Common myeloid progenitor, CD34-positive (primary cell): ENCODE measurements around the gene AMN1.
"Not testable (repeated sequence)": the region's sequence is repeated elsewhere in the genome, so short reads cannot be mapped to it uniquely, and the experiment has no call there.

ENCODE experiments used
- CTCF ChIA-PET: fragments of 350-600 bp; sonication (Branson Sonifier 250); formaldehyde crosslinking; loops from one replicate; lab custom pipeline; 2021; ENCODE audit warnings: antibody characterized with exemption; lab: Charles Lee
- POLR2A ChIA-PET: fragments of 350-600 bp; sonication (Branson Sonifier 250); formaldehyde crosslinking; loops from one replicate; lab custom pipeline; 2021; ENCODE audit warnings: antibody characterized with exemption; lab: Charles Lee
- DNase-seq, 3 donors: peaks; one replicate each; pipeline versions ENCODE4 v3.0.0 to v3.0.0-alpha.2; 2013
- H3K27ac ChIP-seq, 2 experiments: 1 replicate in 1 of 2; 2 replicates in 1 of 2; pipeline ENCODE4 v1.7.0; 2013; ENCODE audit warnings: inconsistent platforms in 2 of 2, low read length in 2 of 2, mild to moderate bottlenecking in 2 of 2, low read depth in 1 of 2, moderate library complexity in 1 of 2; ENCODE audit not compliant: severe bottlenecking in 2 of 2, insufficient read depth in 1 of 2, poor library complexity in 1 of 2
- H3K27me3 ChIP-seq, 5 experiments: replicated peaks in 2 of 5; 1 replicate in 3 of 5; 2 replicates in 2 of 5; pipeline versions ENCODE4 v1.6.1 to v1.7.0; 2013; ENCODE audit warnings: low read length in 4 of 5, mild to moderate bottlenecking in 2 of 5, moderate library complexity in 2 of 5, inconsistent platforms in 1 of 5; ENCODE audit not compliant: insufficient read depth in 5 of 5, control insufficient read depth in 4 of 5
- H3K36me3 ChIP-seq, 4 experiments: 1 replicate in 2 of 4; 2 replicates in 2 of 4; pipeline versions ENCODE4 v1.6.1 to v1.7.0; 2013; ENCODE audit warnings: low read length in 3 of 4, control low read depth in 1 of 4, mild to moderate bottlenecking in 1 of 4; ENCODE audit not compliant: control insufficient read depth in 4 of 4, insufficient read depth in 4 of 4
- H3K4me1 ChIP-seq, 4 experiments: 1 replicate in 3 of 4; 2 replicates in 1 of 4; pipeline versions ENCODE4 v1.6.1 to v1.7.1; 2013; ENCODE audit warnings: low read length in 3 of 4, mild to moderate bottlenecking in 3 of 4, control low read depth in 1 of 4, inconsistent platforms in 1 of 4, moderate library complexity in 1 of 4; ENCODE audit not compliant: control insufficient read depth in 4 of 4, insufficient read depth in 4 of 4; ENCODE audit errors: control extremely low read depth in 1 of 4
- H3K4me3 ChIP-seq, 7 experiments: 1 replicate in 4 of 7; 2 replicates in 3 of 7; pipeline versions ENCODE4 v1.5.1 to v1.7.0; 2013; ENCODE audit warnings: mild to moderate bottlenecking in 7 of 7, low read length in 6 of 7, moderate library complexity in 6 of 7, inconsistent platforms in 2 of 7, low read depth in 2 of 7, control low read depth in 1 of 7; ENCODE audit not compliant: insufficient read depth in 4 of 7, control insufficient read depth in 1 of 7; ENCODE audit errors: extremely low read depth in 1 of 7
- H3K9me3 ChIP-seq, 5 experiments: 1 replicate in 4 of 5; 2 replicates in 1 of 5; pipeline versions ENCODE4 v1.6.1 to v1.7.1; 2013; ENCODE audit warnings: low read length in 4 of 5, mild to moderate bottlenecking in 2 of 5, inconsistent platforms in 1 of 5, low read depth in 1 of 5, moderate library complexity in 1 of 5; ENCODE audit not compliant: control insufficient read depth in 4 of 5, insufficient read depth in 2 of 5; ENCODE audit errors: control extremely low read depth in 1 of 5
- WGBS: methylation state at CpG from one replicate; pipeline ENCODE4 v1.1.5; 2013; ENCODE audit not compliant: insufficient coverage; 5-methylcytosine and 5-hydroxymethylcytosine counted together

AMN1 gene

DNA sequence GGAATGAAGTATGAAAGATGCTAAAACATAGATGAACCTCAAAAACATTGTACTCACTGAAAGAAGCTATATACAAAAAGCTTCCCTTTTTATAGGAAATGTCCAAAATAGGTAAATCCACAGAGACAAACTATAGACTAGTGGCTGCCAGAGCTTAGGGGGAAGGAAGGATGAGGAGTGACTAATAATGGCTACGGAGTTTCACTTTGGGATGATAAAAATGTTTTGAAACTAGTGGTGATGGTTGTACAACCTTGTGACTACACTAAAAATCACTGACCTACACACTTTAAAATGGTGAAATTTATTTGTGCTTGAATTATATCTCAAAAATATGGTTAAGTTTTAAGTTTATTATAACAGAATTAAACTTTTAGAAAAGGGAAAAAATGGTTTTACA lies 37.1 kb upstream of the AMN1 start:
- Histone ChIP-seq H3K4me1 (no peaks in the 10 kb centered on the region), H3K9me3 (peaks cover 0 to 1% (median 0%) of the 10 kb centered on the region in 5 experiments), H3K36me3 (no peaks in the 10 kb centered on the region), H3K27me3 (no peaks in the 10 kb centered on the region), H3K4me3 (no peak overlapping the region), H3K27ac (no peak overlapping the region)
- ChIA-PET CTCF (no interaction called here), POLR2A (interaction anchor here (0.6 kb wide), 1 partner anchor 24 kb away, joined by 4 read pairs; no protein-coding TSS in a partner anchor)
- no peak for DNase-seq
- no CpG with 5 or more reads among the region's 1 CpG for WGBS

DNA sequence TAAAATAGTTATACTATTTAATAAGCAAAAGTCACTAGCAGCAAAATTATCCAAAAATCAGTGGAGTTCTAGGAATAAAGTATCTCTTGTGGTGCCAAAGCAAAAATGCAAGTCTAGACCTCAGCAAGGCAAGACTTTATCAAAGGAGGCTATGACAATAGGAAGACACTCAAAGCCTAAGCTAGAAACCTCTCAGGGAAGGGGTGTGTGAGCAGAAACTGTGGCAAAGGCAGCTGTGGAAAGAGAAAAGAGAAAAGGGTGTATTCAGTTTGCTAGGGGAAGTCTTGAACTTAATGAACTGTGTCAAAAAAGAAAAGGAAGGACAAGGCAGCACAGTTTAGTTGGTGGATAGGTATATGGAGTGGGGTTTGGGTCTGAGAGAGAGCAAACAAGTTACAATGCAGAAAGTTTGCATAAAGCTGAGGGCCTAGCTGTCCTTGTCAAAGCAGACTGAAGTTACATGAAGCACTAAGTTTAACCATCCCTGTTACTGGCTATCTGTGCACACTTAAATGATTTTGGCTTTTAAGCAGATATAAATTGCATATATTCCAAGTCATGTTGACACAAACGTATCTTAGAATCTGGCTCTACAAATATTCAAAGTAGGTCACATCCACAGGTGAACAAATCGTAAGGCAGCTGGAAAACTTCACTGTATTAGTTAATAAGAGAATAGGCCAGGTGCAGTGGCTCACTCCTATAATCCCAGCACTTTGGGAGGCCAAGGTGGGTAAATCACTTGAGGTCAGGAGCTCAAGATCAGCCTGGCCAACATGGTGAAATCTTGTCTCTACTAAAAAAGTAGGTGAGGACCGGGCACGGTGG lies 31.0 kb upstream of the AMN1 start:
- no peak overlapping the region for H3K4me3 ChIP-seq
- POLR2A ChIA-PET, result no interaction called here
- H3K4me1 ChIP-seq, result no peaks in the 10 kb centered on the region
- CTCF ChIA-PET, result no interaction called here
- no peaks in the 10 kb centered on the region for H3K27me3 ChIP-seq
- no peaks in the 10 kb centered on the region for H3K36me3 ChIP-seq
- H3K27ac ChIP-seq, result no peak overlapping the region
- 94% methylated on average over 2 of the region's 4 CpGs for WGBS
- DNase-seq, result no peak
- H3K9me3 ChIP-seq, result peaks cover 0 to 2% (median 0%) of the 10 kb centered on the region in 5 experiments

DNA sequence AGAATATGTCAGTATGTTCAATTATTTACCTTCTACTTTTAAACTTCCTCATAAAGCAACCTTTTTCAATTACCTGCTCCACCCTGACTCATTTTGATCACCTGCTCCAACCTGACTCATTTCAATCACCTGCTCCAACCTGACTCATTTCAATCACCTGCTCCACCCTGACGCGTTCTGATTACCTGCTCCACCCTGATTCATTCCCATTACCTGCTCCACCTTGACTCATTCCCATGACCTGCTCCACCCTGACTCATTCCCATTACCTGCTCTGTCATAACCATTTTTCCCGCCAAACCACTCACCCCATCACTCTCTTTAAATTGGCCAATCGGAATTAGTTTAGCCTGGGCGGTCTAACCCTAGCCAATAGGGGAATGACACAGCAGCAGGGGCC lies 29.5 kb upstream of the AMN1 start:
- H3K27ac ChIP-seq, H3K9me3 ChIP-seq, CTCF ChIA-PET, H3K36me3 ChIP-seq, H3K4me3 ChIP-seq, H3K4me1 ChIP-seq, H3K27me3 ChIP-seq, POLR2A ChIA-PET, DNase-seq: not testable (repeated sequence)
- 91% methylated on average over 4 of the region's 5 CpGs for WGBS

DNA sequence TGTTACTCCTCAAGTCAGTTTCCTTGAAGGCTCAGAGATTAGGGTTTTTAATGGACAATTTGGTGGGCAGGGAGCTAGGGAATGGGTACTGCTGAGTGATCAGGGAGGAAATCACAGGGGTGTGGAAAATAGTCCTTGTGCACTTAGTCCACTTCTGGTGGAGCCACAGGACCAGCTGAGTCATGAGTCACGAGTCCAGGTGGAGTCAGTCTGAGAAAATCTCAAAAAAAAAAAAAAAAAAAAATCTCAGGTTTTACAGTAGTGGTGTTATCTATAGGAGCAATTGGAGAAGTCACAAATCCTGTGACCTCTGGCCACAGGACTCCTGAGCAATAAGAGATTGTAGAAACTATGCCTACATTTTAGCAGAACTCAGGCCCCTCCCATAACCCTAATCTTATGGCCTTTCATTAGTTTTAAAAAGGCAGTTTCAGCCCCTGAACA lies 28.2 kb upstream of the AMN1 start:
- ChIA-PET POLR2A (no interaction called here), CTCF (no interaction called here)
- Histone ChIP-seq H3K27ac (no peak overlapping the region), H3K4me3 (no peak overlapping the region), H3K4me1 (peaks cover 0 to 6% (median 0%) of the 10 kb centered on the region in 4 experiments), H3K36me3 (no peaks in the 10 kb centered on the region), H3K9me3 (peaks cover 0 to 8% (median 0%) of the 10 kb centered on the region in 5 experiments), H3K27me3 (no peaks in the 10 kb centered on the region)
- DNase-seq, result peak in 1 of 3 donors; percentile 52
- 57% methylated on average over 1 of the region's 1 CpG for WGBS

DNA sequence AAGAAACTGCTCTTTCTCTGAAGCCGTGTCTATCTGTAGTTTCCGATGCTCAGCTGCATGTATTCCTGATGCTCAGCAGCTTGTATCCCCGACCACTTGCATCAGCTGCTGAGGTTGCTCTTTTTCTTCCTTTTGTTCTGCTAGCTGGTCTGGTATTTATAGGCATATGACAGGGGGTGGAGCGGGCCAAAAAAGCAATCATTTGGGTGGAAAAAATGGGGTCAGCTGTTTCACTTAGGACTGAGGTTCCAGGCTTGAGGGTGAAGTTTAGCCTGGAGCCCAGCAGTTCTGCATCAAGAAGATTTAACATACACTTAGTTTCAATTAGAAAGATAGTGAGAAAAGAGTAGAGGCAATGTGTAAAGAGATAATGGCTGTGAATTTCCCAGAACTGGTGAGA lies 23.6 kb upstream of the AMN1 start:
- no peak for DNase-seq
- Histone ChIP-seq H3K9me3 (peaks cover 0 to 19% (median 5%) of the 10 kb centered on the region in 5 experiments), H3K27ac (no peak overlapping the region), H3K36me3 (no peaks in the 10 kb centered on the region), H3K27me3 (no peaks in the 10 kb centered on the region), H3K4me3 (no peak overlapping the region), H3K4me1 (peaks cover 0 to 20% (median 6%) of the 10 kb centered on the region in 4 experiments)
- 100% methylated on average over 2 of the region's 4 CpGs for WGBS
- ChIA-PET CTCF (no interaction called here), POLR2A (no interaction called here)

DNA sequence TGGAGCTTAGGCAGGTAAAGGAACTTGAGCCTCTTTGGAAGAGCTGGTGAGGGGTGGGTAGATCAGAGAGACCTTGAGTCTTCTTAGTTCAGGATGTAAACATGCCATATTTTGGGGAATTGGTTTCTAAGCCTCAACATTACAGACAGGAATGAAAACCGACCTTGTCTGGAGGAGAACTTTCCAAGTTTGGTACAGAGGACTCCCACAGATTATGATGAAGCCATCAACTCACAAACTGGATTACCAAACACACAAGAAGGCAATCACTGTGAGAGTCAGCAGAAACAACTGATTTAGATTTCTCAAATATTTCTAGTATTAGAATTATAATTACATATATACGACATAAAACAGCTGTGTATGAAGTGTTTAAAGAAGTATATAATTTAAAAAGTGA lies 22.3 kb upstream of the AMN1 start:
- Histone ChIP-seq H3K27ac (no peak overlapping the region), H3K9me3 (peaks cover 0 to 19% (median 5%) of the 10 kb centered on the region in 5 experiments), H3K36me3 (no peaks in the 10 kb centered on the region), H3K4me1 (peaks cover 5 to 33% (median 13%) of the 10 kb centered on the region in 4 experiments), H3K27me3 (no peaks in the 10 kb centered on the region), H3K4me3 (no peak overlapping the region)
- ChIA-PET CTCF (interaction anchor here (0.9 kb wide), 1 partner anchor 17 kb away, joined by 3 read pairs; no protein-coding TSS in a partner anchor), POLR2A (no interaction called here)
- no peak for DNase-seq
- WGBS, result no CpG with 5 or more reads among the region's 2 CpGs

DNA sequence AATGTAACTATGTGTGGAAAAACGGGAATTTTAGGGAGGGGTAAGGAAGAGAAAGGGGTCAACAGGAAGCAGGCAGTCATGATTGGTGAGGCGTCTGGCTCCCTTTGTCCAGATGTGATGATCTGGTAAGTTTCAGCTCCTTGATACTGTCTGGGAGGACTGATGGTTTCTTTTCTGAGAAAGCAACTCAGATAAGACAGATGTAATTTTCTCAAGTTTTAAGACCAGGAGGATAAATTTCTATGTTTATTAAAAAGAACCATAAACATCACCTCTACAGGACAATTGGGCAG lies 21.9 kb upstream of the AMN1 start:
- POLR2A ChIA-PET, result no interaction called here
- CTCF ChIA-PET, result interaction anchor here (0.9 kb wide), 1 partner anchor 16 kb away, joined by 3 read pairs; no protein-coding TSS in a partner anchor
- H3K36me3 ChIP-seq, result no peaks in the 10 kb centered on the region
- H3K27ac ChIP-seq, result no peak overlapping the region
- peaks cover 5 to 36% (median 13%) of the 10 kb centered on the region in 4 experiments for H3K4me1 ChIP-seq
- H3K27me3 ChIP-seq, result no peaks in the 10 kb centered on the region
- no peak for DNase-seq
- peaks cover 0 to 19% (median 5%) of the 10 kb centered on the region in 5 experiments for H3K9me3 ChIP-seq
- 83% methylated on average over 2 of the region's 2 CpGs for WGBS
- H3K4me3 ChIP-seq, result peak overlapping the region in 1 of 7 experiments; percentile 32
